GM19328 (cell line): ENCODE results near the gene ZC3H11A.
"Not testable (repeated sequence)": the region's sequence is repeated elsewhere in the genome, so short reads cannot be mapped to it uniquely, and the experiment has no call there.

Experiments used
- ATAC-seq: cut with Tn5 transposase; IDR thresholded peaks from one replicate; pipeline ENCODE4 v1.9.1; 2021; ENCODE audit warnings: mild to moderate bottlenecking, moderate library complexity; ENCODE audit not compliant: unreplicated experiment

ZC3H11A gene

DNA sequence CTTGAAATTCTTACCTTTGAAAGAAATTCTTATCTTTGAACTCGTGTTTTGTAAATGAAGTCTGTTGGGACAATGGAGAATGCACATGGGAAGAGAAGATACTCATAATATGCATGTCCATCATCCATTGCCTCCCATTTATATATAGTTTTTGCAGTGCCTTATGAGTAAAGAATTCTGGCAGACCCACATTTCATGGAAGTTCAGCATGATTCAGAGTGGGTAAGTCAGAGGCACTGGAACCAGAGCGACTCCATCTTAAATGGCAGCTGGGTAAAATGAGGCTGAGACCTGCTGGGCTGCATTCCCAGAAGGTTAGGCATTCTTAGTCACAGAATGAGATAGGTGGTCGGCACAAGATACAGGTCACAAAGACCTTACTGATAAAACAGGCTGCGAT is 16.6 kb upstream of the ZC3H11A start:
- no peak for ATAC-seq

DNA sequence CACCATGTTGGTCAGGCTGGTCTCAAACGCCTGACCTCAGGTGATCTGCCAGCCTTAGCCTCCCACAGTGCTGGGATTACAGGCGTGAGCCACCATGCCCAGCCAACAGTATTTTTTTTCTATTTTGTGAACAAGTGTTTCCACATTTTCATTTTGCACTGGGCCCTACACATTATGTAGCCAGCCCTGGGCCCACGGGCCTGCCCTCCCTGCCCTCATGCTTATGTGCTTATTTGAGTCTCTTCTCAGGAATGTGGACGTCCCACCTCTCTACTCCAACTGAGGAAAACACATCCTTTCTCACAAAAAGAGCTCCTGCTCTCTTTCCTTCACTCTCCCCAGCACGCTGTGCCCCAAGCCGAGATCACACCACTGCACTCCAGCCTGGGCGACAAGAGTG is 13.5 kb upstream of the ZC3H11A start:
- no peak for ATAC-seq

DNA sequence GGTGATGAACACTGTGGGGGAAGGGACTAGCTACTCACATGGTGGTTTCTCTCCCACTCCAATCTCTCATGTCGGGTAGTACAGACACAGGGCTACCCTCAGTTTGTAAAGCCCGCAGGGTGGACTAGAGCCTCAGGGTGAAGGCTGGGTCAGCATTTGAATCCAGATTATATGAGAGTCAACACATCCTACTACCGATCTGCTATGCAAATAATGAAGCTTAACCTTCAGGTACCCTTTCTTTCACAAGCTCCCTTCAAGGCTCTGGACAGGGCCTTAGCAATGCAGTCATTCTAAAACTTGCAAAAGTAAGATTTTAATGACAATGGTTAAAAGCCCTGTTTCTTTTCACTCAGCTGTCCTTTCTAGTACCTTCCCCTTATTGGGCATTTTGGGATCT is 5.5 kb upstream of the ZC3H11A start:
- ATAC-seq: no peak

DNA sequence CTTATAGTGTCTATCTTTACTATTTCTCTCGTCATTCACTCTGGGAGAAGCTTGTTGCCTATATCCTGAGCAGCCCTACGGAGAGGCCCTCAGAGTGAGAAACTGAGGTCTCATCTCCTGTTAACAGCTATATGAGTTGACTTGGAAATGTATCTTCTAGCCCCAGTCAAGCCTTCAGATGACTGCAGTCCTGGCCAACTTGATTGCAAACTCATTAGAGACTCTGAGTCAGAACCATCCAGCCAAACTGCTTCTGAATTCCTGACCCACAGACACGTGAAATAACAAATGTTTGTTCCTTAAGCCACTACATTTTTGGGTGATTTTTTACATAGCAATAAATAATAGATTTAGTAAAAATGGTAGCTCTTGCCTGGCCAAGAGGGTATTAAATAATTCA is 3.9 kb upstream of the ZC3H11A start:
- ATAC-seq: no peak

DNA sequence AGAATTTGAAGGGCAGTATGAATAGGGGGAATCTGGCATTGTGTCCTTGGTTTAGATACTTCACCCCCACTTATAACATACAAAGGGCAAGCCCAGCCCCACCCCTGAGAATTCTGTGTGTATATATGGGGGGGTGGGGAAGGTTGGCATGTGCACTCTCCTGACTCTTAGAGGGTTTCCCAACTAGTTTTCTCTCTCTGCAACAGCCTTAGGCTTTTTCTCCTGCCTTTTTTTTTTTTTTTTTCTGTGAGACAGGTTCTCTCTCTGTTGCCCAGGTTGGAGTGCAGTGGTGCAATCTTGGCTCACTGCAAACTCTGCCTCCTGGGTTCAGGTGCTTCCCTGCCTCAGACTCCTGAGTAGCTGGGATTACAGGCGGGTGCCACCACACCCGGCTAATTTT is 2.9 kb upstream of the ZC3H11A start:
- no peak for ATAC-seq

DNA sequence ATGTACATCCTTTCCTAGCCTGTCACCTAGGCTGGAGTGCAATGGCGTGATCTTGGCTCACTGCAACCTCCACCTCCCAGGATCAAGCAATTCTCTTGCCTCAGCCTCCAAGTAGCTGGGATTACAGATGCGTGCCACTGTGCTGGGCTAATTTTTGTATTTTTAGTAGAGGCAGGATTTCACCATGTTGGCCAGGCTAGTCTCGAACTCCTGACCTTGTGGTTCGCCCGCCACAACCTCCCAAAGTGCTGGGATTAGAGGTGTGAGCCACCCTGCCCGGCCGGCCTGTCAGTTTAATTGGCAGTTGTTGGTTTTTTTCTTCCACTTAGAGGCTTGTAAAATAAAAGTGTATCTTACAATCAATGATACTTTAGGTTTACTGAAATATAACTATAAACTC is 1.9 kb upstream of the ZC3H11A start:
- ATAC-seq: not testable (repeated sequence)

DNA sequence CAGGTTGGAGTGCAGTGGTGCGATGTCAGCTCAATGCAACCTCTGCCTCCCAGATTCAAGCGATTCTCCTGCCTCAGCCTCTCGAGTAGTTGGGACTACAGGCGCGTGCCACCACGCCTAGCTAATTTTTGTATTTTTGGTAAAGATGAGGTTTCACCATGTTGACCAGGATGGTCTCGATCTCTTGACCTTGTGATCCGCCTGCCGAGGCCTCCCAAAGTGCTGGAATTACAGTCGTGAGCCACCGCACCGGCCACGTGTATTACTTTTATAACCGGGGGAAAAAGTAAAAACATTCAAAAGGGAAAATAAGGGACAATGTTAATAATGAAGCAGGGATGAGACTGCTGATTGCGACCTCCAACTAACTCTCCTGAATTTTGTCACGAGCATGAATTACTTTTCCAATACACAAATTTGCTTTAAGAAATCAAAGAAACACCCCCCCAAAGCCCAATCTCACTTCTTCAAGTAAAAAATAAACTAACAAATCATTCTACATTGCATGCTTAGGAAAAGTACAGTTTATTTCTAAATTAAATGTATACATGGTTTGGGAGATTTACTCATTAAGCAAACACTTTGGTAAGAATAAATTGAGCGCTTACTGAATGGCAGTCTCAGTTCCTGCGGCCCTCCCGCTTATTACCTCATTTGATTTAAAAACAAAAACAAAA is 521 bp upstream of the ZC3H11A start:
- ATAC-seq: no peak

DNA sequence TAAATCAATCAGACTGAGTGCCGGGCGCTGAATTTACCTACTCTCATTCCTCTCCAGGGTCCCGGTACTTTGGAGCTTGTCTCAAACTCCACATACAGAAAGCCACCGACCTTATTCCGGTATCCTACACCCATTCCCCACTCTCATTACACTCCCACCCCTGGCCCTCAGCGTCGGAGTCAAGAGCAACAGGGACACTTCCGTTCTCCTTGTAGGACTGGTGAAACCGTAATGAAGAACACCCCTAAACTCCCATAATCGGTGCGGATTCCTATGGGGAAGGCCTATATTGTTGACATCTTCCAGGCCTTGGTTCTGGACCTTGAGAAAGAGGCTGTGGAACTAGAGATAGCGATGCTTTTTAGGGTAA is 798 bp downstream of the ZC3H11A start:
- peak; percentile 16 for ATAC-seq

DNA sequence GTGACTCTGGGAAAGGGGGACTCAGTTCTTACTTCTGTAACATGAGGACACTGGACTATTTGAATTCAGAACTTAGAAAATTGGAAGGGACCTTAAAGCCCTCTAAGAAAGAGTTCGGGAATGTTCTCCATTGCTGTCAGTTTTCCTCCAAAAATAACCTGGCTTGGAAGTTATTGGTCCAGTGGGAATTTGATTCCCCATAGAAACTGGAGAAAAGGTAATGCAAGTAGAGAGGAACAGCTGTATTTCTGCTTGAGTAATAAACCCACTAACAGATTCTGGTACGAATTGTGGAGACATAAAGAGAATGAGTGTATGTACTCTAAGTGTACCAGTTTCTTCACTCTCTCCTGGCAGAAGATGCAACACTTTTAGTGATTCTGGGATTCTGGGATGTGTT is 1.8 kb downstream of the ZC3H11A start:
- ATAC-seq: no peak

DNA sequence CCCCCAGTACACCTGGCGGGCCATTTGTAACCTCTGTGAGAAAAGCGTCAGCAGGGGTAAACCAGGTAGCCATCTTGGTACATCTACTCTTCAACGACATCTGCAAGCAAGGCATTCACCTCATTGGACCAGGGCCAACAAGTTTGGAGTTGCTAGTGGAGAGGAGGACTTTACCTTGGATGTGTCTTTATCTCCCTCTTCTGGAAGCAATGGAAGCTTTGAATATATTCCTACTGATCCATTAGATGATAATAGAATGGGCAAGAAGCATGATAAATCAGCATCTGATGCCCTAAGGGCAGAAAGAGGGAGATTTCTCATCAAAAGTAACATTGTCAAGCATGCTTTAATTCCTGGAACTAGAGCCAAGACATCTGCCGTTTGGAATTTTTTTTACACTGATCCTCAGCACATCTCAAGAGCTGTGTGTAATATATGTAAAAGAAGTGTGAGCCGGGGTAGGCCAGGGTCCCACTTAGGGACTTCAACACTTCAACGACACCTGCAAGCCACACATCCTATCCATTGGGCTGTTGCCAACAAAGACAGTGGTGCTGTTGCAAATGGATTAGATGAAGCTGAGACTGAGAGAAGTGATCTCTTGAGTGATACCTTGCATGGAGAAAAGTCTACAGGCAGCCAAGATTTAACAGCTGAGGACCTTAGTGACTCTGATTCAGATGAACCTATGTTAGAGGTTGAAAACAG is 2.7 kb downstream of the ZC3H11A start:
- no peak for ATAC-seq

DNA sequence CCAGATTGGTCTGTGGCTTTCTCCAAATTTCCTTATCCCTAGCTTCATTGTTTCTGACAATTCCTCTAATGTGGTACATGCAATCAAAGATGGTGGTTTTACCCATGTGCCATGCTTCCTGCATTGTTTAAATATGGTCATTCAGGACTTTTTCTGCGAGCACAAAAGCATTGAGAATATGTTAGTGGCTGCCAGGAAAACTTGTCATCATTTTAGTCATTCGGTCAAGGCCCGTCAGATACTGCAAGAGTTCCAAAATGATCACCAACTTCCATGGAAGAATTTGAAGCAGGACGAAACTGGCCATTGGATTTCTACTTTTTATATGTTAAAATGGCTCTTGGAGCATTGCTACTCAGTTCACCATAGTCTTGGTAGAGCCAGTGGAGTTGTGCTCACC is 3.7 kb downstream of the ZC3H11A start:
- no peak for ATAC-seq

DNA sequence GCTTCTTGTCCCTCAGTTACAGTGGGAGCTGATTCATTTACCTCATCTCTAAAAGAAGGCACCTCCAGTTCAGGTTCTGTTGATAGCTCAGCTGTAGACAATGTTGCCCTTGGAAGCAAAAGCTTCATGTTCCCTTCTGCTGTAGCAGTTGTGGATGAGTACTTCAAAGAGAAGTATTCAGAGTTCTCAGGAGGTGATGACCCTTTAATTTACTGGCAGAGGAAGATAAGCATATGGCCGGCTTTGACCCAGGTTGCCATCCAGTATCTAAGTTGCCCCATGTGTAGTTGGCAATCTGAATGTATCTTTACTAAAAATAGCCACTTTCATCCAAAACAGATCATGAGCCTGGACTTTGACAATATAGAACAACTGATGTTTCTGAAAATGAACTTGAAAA is 4.5 kb downstream of the ZC3H11A start:
- ATAC-seq: no peak

DNA sequence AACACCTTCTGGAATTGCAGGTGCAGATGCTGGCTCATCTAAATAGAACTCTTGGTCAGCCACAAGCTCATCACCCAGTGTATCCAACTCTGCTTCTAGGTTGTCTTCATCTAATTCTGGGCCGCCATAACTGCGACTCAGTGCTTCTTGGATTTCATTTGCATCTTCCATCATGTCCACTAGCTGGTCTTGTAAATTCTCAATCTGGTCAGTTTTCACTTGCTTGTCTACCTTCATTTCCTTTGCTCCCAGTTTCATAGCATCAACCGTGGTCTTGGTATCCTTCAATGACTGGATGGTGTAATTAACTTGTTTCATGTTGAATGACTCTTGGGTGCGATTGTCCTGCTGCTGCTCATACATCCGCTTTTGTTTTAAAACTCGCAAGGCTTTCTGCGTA is 10.3 kb downstream of the ZC3H11A start:
- ATAC-seq: no peak

DNA sequence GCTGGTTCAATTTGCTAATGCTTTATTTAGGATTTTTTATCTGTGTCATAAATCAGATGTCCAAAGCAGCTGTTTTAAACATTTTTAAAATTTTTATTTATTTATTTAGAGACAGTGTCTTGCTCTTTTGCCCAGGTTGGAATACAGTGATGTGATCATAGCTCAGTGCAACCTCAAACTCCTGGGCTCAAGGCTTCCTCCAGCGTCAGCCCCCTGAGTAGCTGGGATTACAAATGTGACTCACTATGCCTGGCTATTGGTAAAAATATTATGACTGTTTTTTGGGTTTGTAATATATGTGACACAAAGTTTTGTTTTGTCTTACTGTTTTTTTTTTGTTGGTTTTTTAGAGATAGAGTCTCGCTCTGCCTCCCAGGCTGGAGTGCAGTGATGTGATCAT is 11.8 kb downstream of the ZC3H11A start:
- ATAC-seq: no peak

DNA sequence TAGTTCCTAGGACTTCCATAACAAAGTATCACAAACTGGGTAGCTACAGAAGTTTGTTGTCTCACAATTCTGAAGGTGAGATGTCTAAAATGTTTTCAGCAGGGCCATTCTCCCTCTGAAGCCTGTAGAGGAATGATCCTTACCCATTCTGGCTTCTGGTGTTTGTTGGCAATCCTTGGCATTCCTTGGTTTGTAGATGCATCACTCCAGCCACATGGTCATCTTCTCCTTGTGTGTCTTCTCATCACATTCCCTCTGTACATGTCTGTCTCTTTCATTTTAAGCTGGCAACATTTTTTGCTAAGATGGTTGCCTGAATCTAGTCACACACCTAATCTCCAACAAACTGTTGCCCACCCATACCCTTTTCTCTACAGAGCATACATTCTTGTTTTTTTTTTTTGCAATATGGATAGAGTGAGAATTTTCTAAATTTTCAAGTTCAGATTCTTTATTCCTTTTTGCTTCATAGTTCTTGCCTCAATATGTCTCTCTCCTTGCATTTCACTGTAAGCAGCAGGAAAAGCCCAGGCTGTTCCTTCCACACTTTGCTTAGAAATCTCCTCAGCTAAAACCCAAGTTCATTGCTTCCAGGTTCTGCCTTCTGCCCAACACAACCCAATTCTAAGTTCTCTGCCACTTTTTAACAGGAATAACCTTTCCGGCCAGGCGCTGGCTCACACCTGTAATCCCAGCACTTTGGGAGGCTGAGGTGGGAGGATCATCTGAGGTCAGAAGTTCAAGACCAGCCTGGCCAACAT is 18.3 kb downstream of the ZC3H11A start:
- ATAC-seq: no peak

DNA sequence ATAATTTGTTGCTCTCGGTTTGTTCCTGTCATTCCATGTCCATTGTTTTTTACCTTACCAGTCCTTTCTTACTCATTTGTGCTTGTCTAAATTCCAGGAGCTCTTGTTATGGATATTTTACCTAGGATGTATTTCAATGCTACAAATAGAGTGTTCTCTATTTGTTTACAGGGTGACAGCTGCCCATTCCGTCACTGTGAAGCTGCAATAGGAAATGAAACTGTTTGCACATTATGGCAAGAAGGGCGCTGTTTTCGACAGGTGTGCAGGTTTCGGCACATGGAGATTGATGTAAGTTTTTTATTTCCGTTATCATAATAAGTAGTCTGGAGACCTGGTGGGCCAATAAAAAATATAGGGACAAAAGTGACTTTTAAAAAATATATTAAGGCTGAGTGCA is 23.0 kb downstream of the ZC3H11A start:
- ATAC-seq: no peak

DNA sequence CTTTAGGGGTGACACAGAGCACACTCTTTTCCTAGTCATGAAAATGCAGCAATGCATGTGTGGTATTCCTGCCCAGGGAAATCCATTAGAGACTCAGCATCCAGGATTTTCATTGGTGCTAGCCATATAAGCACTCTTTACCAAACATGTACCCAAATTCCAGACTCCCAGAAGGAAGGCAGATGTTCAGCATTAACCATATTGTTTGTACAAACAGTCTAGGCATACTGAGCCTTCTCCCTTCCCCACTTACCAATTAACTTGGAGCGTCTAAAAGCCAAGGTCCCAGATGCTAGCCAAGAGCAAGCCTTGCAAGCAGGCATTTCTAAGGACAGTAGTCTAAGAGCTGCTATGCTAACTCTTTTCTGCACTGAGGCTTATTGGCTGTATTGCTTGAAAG is 27.9 kb downstream of the ZC3H11A start:
- no peak for ATAC-seq

DNA sequence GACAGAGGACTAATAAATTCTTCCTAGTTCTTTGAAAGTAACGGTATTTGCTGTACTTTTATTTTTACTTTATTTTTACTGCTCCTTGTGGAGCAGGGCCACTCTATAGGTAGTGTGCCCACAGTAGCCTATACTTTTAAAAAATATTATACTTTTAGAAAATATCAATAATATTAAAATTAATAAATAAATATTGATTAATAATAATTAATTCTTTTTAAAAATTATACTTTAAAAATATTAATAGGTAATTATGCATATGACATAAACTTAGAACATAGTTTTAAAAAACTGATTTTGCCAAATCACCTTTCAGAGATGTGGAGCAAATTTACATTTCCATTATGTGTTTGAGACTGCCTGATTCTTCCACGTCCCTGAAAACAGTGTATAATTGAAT is 30.8 kb downstream of the ZC3H11A start:
- no peak for ATAC-seq

DNA sequence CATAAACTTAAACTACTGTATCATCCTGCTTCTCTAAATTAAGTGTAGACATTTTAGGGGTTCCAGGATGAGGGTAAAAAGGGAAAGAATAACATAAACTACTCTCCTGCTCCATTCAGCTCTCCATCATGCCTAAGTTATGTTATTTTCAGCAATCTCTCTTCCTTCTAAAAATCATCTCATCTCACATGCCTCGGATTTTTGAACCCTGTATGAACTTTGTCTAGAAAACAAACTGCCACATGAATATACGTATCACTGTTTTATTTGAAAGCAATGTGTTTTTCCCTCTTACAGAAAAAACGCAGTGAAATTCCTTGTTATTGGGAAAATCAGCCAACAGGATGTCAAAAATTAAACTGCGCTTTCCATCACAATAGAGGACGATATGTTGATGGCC is 32.6 kb downstream of the ZC3H11A start:
- ATAC-seq: no peak

DNA sequence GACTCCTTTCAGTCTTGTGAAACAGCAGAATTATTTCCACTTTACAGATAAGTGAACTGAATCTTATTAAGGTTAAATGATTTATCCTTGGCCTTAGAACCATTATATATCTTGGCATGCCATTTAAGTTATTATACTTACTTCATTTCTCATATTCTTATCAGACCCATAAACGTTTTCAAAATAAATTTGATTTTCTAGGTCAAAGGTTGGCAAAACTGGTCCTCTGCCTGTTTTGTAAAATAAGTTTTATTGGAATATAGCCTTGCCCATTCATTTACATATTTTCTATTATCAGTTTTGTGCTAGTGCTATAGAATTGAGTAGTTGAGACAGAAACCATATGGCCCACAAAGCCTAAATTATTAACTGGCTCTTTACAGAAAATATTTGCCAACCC is 33.1 kb downstream of the ZC3H11A start:
- ATAC-seq: no peak

DNA sequence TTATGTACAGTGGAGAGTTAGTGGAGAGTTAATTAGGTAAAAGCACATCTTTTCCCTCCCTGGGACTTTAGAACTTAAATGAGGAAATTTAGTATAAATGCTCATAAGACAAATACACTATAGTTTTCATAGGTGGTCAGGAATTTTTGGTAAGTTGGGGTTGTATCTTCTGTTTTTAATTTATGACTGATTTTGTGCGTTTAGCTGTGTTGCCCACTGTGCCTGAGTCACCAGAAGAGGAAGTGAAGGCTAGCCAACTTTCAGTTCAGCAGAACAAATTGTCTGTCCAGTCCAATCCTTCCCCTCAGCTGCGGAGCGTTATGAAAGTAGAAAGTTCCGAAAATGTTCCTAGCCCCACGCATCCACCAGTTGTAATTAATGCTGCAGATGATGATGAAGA is 33.8 kb downstream of the ZC3H11A start:
- not testable (repeated sequence) for ATAC-seq

DNA sequence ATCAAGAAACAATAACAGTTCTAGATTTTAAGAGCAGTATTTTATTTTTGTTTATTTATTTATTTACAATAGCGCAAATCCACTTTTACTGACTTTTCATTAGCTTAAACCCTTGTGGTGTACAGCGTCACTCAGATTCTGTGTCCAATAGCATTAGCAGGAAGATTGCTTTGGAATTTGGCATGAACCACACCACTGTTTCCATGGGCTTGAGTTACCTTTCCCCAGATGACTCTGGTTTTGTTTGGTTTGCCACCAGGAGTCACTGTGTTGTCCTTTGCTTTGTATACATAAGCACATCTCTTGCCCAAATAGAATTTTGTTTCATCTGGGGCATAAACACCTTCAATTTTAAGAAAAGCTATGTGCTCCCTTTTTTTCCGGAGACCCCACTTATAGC is 40.1 kb downstream of the ZC3H11A start:
- ATAC-seq: no peak
